HepG2 (cell line): Measurements from ENCODE around the gene LRRC74A. TPM values are rescaled to one million over a fixed set of nuclear protein-coding genes. Genes with fewer than 3 reads are reported as not detected.

Experiments
- ATAC-seq: fragments of 200-7000 bp; cut with Tn5 transposase; 3 replicates; pipeline ENCODE4 v1.9.1; 2020; ENCODE audit warnings: mild to moderate bottlenecking, moderate library complexity
- BruUV-seq: library from RNA; stranded (reverse); fragments of 400-500 nt; replicated peaks from 2 replicates; lab custom pipeline; 2021; lab: Mats Ljungman, UMichigan
- CTCF ChIA-PET: fragments of 300-600 bp; formaldehyde crosslinking; extraction: SDS; loops from one replicate; lab custom pipeline; 2021; ENCODE audit warnings: low total read pairs, inconsistent platforms, low intra/inter-chr PET ratio; lab: Yijun Ruan, JAX
- POLR2A ChIA-PET: fragments of 350-600 bp; sonication (Branson Sonifier 250); formaldehyde crosslinking; loops from one replicate; lab custom pipeline; 2020; ENCODE audit warnings: antibody characterized with exemption, inconsistent platforms; lab: Yijun Ruan, JAX
- DNase-seq: peaks from one replicate; pipeline ENCODE4 v3.0.0-alpha.2; 2015; ENCODE audit warnings: low spot score
- FAIRE-seq: peaks from 3 replicates; lab custom pipeline; 2011; peaks lifted over from hg19 to GRCh38; lab: Jason Lieb, UNC
- H2AFZ ChIP-seq: one replicate; pipeline ENCODE4 v1.6.1; 2011; ENCODE audit warnings: low read length, inconsistent platforms
- H3K27ac ChIP-seq: fragments of 300-600 bp; 3 replicates; pipeline ENCODE4 v1.8.0; 2011; ENCODE audit warnings: mixed run types, mild to moderate bottlenecking, mixed read lengths, low read length, inconsistent platforms; ENCODE audit not compliant: insufficient read depth; ENCODE audit errors: extremely low read length
- H3K27me3 ChIP-seq, 2 experiments: fragments of 200-600 bp in 1 of 2; 2 replicates in 1 of 2; 3 replicates in 1 of 2; pipeline versions ENCODE4 v1.6.0 to v1.8.0; 2011; ENCODE audit warnings: low read length in 2 of 2, mild to moderate bottlenecking in 2 of 2, moderate library complexity in 2 of 2, inconsistent platforms in 1 of 2; ENCODE audit not compliant: insufficient read depth in 2 of 2, control insufficient read depth in 1 of 2
- H3K36me3 ChIP-seq, 2 experiments: fragments of 200-600 bp in 1 of 2; replicated peaks in 1 of 2; 2 replicates in 1 of 2; 3 replicates in 1 of 2; pipeline versions ENCODE4 v1.5.1 to v1.8.0; 2011; ENCODE audit warnings: low read length in 2 of 2, inconsistent platforms in 1 of 2; ENCODE audit not compliant: insufficient read depth in 2 of 2, control insufficient read depth in 1 of 2
- H3K4me1 ChIP-seq: 2 replicates; pipeline ENCODE4 v1.5.1; 2012; ENCODE audit warnings: low read length, inconsistent platforms; ENCODE audit not compliant: insufficient read depth
- H3K4me2 ChIP-seq: 2 replicates; pipeline ENCODE4 v1.6.0; 2011; ENCODE audit warnings: low read depth, low read length, inconsistent platforms
- H3K4me3 ChIP-seq, 3 experiments: fragments of 200-600 bp in 1 of 3; sonication (generic), shearing (Covaris generic) in 1 of 3; replicated peaks in 1 of 3; 2 replicates each; pipeline ENCODE4 v1.5.1; 2011 to 2016; ENCODE audit warnings: low read length in 3 of 3, inconsistent platforms in 2 of 3, low read depth in 2 of 3, mild to moderate bottlenecking in 2 of 3, control low read depth in 1 of 3, mixed read lengths in 1 of 3; ENCODE audit not compliant: insufficient read depth in 1 of 3
- H3K79me2 ChIP-seq: one replicate; pipeline ENCODE4 v1.6.1; 2011; ENCODE audit warnings: low read length, inconsistent platforms; ENCODE audit not compliant: insufficient read depth
- H3K9ac ChIP-seq: 2 replicates; pipeline ENCODE4 v1.6.0; 2011; ENCODE audit warnings: mild to moderate bottlenecking, low read depth, low read length, inconsistent platforms; ENCODE audit not compliant: insufficient read depth
- H3K9me3 ChIP-seq: 2 replicates; pipeline ENCODE4 v1.5.1; 2012; ENCODE audit warnings: mild to moderate bottlenecking, low read length
- H4K20me1 ChIP-seq: 2 replicates; pipeline ENCODE4 v1.6.0; 2011; ENCODE audit warnings: inconsistent platforms, mild to moderate bottlenecking, low read length, moderate library complexity; ENCODE audit not compliant: insufficient read depth
- EHMT2 ChIP-seq: fragments of 200-600 bp; sonication (generic); IDR thresholded peaks from 2 replicates; pipeline ENCODE4 v1.7.0; 2017; ENCODE audit warnings: antibody characterized with exemption, low read depth, low read length, borderline replicate concordance
- HOXD1 ChIP-seq: sonication (generic); formaldehyde crosslinking; IDR thresholded peaks from 2 replicates; pipeline ENCODE4 v1.5.0; 2020; ENCODE audit warnings: missing genetic modification reagents
- JDP2 ChIP-seq: sonication (generic); formaldehyde crosslinking; IDR thresholded peaks from 2 replicates; pipeline ENCODE4 v1.8.1; 2022; ENCODE audit warnings: missing genetic modification reagents, borderline replicate concordance
- KAT8 ChIP-seq: IDR thresholded peaks from 2 replicates; pipeline ENCODE4 v1.6.1; 2016; ENCODE audit warnings: missing genetic modification reagents, missing compliant biosample characterization
- KDM6A ChIP-seq: IDR thresholded peaks from 2 replicates; pipeline ENCODE4 v1.6.1; 2016; ENCODE audit warnings: low read depth
- MTF1 ChIP-seq: sonication (generic); formaldehyde crosslinking; IDR thresholded peaks from 2 replicates; pipeline ENCODE4 v1.5.0; 2020; ENCODE audit warnings: missing genetic modification reagents
- NR1H2 ChIP-seq: sonication (generic); formaldehyde crosslinking; IDR thresholded peaks from 2 replicates; pipeline ENCODE4 v1.8.1; 2022; ENCODE audit warnings: low read depth, missing genetic modification reagents, borderline replicate concordance
- PTBP1 ChIP-seq: fragments of 200-400 bp; formaldehyde crosslinking; IDR thresholded peaks from 2 replicates; pipeline ENCODE4 v1.6.1; 2018; ENCODE audit warnings: low read length, low read depth; ENCODE audit not compliant: poor library complexity, severe bottlenecking
- REPIN1 ChIP-seq: sonication (generic); formaldehyde crosslinking; IDR thresholded peaks from 2 replicates; pipeline ENCODE4 v1.8.0; 2022; ENCODE audit warnings: missing genetic modification reagents, low read depth, mild to moderate bottlenecking, borderline replicate concordance
- SP1 ChIP-seq, 2 experiments: fragments of 450-650 bp in 1 of 2; sonication (generic) in 1 of 2; formaldehyde crosslinking in 1 of 2; IDR thresholded peaks; 2 replicates each; pipeline versions ENCODE4 v1.4.0 to v1.6.1; 2016 to 2020; ENCODE audit warnings: missing genetic modification reagents in 1 of 2
- TSC22D2 ChIP-seq: sonication (generic); formaldehyde crosslinking; IDR thresholded peaks from 2 replicates; pipeline ENCODE4 v1.5.1; 2020; ENCODE audit warnings: missing genetic modification reagents, mild to moderate bottlenecking, borderline replicate concordance
- YEATS2 ChIP-seq: sonication (generic); formaldehyde crosslinking; IDR thresholded peaks from 2 replicates; pipeline ENCODE4 v1.4.0; 2020; ENCODE audit warnings: missing genetic modification reagents, borderline replicate concordance
- ZNF329 ChIP-seq: sonication (generic); formaldehyde crosslinking; IDR thresholded peaks from 2 replicates; pipeline ENCODE4 v1.9.0; 2021; ENCODE audit warnings: low read depth, mild to moderate bottlenecking, missing genetic modification reagents
- ZNF572 ChIP-seq: sonication (generic); formaldehyde crosslinking; IDR thresholded peaks from 2 replicates; pipeline ENCODE4 v1.5.1; 2020; ENCODE audit warnings: mild to moderate bottlenecking, missing genetic modification reagents
- ZNF709 ChIP-seq: sonication (generic); formaldehyde crosslinking; IDR thresholded peaks from 2 replicates; pipeline ENCODE4 v1.5.0; 2020; ENCODE audit warnings: mild to moderate bottlenecking, missing genetic modification reagents
- WGBS: methylation state at CpG from one replicate; pipeline ENCODE4 v1.1.6; 2017; ENCODE audit warnings: low lambda C conversion rate; 5-methylcytosine and 5-hydroxymethylcytosine counted together
- in situ Hi-C: cut with HindIII; loops from 2 replicates; pipeline ENCODE4 v1.10.0; 2017; ENCODE audit warnings: low pct_unique_long_range_greater_than_20kb; ENCODE audit not compliant: extremely low pct_ligation_motif_present
- intact Hi-C: fragments of 100-400 bp; cut with micrococcal nuclease; formaldehyde crosslinking; loops from one replicate; pipeline ENCODE4 v1.10.0; 2022; ENCODE audit not compliant: unreplicated experiment
- polyA plus RNA-seq, 8 experiments: library from polyadenylated mRNA; depleted of rRNA in 3 of 8; stranded (reverse) in 7 of 8; unstranded in 1 of 8; fragments of >200 nt; fragmentation: Illumina TruSeq in 4 of 8; extraction: Trizol in 4 of 8; gene quantifications; 2 replicates each; pipeline versions ENCODE4 v1.2.1 to v1.2.3, GENCODE V29; 2011 to 2016; ENCODE audit warnings: low read depth in 4 of 8, missing spikeins in 1 of 8, mixed read lengths in 1 of 8; ENCODE audit not compliant: insufficient read depth in 1 of 8
- total RNA-seq, 5 experiments: library from RNA; depleted of rRNA; stranded (reverse); fragments of >200 nt; fragmentation: Illumina TruSeq; extraction: Trizol; gene quantifications; 2 replicates each; pipeline ENCODE4 v1.2.3, GENCODE V29; 2016; ENCODE audit warnings: low read depth in 1 of 5
- TF ChIP-seq, protein P1 (sequence below): sonication (generic); formaldehyde crosslinking; IDR thresholded peaks from 2 replicates; pipeline ENCODE4 v1.5.0; 2020; ENCODE audit warnings: mild to moderate bottlenecking, missing genetic modification reagents
- TF ChIP-seq, protein P2 (sequence below): IDR thresholded peaks from 2 replicates; pipeline ENCODE4 v1.6.1; 2018; ENCODE audit warnings: missing genetic modification reagents, mild to moderate bottlenecking, missing compliant biosample characterization
- TF ChIP-seq, protein P3 (sequence below): sonication (generic); formaldehyde crosslinking; IDR thresholded peaks from 2 replicates; pipeline ENCODE4 v1.4.0; 2020; ENCODE audit warnings: missing genetic modification reagents, mild to moderate bottlenecking, borderline replicate concordance
- TF ChIP-seq, protein P4 (sequence below): sonication (generic); formaldehyde crosslinking; IDR thresholded peaks from 2 replicates; pipeline ENCODE4 v1.5.1; 2020; ENCODE audit warnings: missing genetic modification reagents, mild to moderate bottlenecking, borderline replicate concordance

LRRC74A gene
- total and polyA plus RNA-seq, 2 of the 13 experiments (the other 11 are each of a cell fraction or from before 2014, with no cell fraction given): not detected

DNA sequence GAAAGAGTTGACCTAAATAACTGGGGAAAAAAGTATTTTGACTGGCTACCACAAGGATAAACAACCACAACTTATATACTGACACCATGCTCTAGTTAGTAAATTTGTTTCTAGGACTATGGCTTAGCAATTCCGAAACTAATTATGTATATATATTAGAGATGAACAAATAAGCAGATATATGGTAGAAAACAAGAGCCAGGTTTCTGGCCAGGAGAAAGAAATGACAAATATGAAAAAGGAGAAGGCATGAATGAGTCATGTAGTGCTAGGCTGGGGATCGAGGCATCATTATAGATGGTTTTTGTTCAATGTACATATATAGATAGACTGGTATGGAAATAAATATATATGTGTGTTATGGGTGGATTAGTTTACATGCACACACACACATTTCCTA, 5.5 kb upstream of the LRRC74A start:
- TF ChIP-seq NR1H2 (CRISPR knock-in tag) (no peak), REPIN1 (CRISPR knock-in tag) (no peak), YEATS2 (no peak), EHMT2 (no peak), TSC22D2 (CRISPR knock-in tag) (no peak), ZNF572 (CRISPR knock-in tag) (no peak), ZNF709 (CRISPR knock-in tag) (no peak), MTF1 (CRISPR knock-in tag) (no peak), PTBP1 (no peak), JDP2 (CRISPR knock-in tag) (no peak), ZNF329 (CRISPR knock-in tag) (no peak), KAT8 (no peak), HOXD1 (CRISPR knock-in tag) (no peak), KDM6A (CRISPR knock-in tag) (no peak), SP1 (IDR thresholded peaks at IDR 0.05) (no peak), SP1 (CRISPR knock-in tag; IDR thresholded peaks at IDR 0.05) (no peak)
- TF ChIP-seq, protein P1, sequence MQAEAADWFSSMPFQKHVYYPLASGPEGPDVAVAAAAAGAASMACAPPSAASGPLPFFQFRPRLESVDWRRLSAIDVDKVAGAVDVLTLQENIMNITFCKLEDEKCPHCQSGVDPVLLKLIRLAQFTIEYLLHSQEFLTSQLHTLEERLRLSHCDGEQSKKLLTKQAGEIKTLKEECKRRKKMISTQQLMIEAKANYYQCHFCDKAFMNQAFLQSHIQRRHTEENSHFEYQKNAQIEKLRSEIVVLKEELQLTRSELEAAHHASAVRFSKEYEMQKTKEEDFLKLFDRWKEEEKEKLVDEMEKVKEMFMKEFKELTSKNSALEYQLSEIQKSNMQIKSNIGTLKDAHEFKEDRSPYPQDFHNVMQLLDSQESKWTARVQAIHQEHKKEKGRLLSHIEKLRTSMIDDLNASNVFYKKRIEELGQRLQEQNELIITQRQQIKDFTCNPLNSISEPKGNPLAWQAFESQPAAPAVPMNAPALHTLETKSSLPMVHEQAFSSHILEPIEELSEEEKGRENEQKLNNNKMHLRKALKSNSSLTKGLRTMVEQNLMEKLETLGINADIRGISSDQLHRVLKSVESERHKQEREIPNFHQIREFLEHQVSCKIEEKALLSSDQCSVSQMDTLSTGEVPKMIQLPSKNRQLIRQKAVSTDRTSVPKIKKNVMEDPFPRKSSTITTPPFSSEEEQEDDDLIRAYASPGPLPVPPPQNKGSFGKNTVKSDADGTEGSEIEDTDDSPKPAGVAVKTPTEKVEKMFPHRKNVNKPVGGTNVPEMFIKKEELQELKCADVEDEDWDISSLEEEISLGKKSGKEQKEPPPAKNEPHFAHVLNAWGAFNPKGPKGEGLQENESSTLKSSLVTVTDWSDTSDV (CRISPR knock-in tag): no peak
- TF ChIP-seq, protein P2, sequence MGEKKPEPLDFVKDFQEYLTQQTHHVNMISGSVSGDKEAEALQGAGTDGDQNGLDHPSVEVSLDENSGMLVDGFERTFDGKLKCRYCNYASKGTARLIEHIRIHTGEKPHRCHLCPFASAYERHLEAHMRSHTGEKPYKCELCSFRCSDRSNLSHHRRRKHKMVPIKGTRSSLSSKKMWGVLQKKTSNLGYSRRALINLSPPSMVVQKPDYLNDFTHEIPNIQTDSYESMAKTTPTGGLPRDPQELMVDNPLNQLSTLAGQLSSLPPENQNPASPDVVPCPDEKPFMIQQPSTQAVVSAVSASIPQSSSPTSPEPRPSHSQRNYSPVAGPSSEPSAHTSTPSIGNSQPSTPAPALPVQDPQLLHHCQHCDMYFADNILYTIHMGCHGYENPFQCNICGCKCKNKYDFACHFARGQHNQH (CRISPR knock-in tag): no peak
- TF ChIP-seq, protein P3, sequence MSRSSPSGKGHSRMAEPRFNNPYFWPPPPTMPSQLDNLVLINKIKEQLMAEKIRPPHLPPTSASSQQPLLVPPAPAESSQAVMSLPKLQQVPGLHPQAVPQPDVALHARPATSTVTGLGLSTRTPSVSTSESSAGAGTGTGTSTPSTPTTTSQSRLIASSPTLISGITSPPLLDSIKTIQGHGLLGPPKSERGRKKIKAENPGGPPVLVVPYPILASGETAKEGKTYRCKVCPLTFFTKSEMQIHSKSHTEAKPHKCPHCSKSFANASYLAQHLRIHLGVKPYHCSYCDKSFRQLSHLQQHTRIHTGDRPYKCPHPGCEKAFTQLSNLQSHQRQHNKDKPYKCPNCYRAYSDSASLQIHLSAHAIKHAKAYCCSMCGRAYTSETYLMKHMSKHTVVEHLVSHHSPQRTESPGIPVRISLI (CRISPR knock-in tag): no peak
- TF ChIP-seq, protein P4, sequence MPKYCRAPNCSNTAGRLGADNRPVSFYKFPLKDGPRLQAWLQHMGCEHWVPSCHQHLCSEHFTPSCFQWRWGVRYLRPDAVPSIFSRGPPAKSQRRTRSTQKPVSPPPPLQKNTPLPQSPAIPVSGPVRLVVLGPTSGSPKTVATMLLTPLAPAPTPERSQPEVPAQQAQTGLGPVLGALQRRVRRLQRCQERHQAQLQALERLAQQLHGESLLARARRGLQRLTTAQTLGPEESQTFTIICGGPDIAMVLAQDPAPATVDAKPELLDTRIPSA: no peak
- intact Hi-C loops: no loop called here
- Histone ChIP-seq H3K9me3 (no peaks in the 10 kb centered on the region), H3K4me1 (no peaks in the 10 kb centered on the region), H3K27me3 (peaks cover 0 to 17% of the 10 kb centered on the region in 2 experiments; a peak in 1 of 5 replicates), H3K36me3 (no peaks in the 10 kb centered on the region), H4K20me1 (no peaks in the 10 kb centered on the region), H3K27ac (no peak overlapping the region), H3K9ac (no peak overlapping the region), H3K4me3 (no peak overlapping the region), H2AFZ (no peak overlapping the region), H3K79me2 (no peaks in the 10 kb centered on the region), H3K4me2 (no peak overlapping the region)
- no peak for DNase-seq
- ATAC-seq: no peak
- in situ Hi-C loops: no loop called here
- no peak for FAIRE-seq
- BruUV-seq: no TSS peak
- 38% methylated on average over 2 of the region's 2 CpGs for WGBS
- ChIA-PET CTCF (no interaction called here), POLR2A (interaction anchor here (0.6 kb wide), 1 partner anchor 131 kb away, joined by 3 read pairs; no protein-coding TSS in a partner anchor)
